ENCODE measurements around the gene FFAR3. TPM values are rescaled to one million over a fixed set of nuclear protein-coding genes. Genes with fewer than 3 reads are reported as not detected.
A peak's percentile ranks its signal among the peaks of the same experiment; 100 is the strongest.

Gene FFAR3
- total and polyA plus RNA-seq, 2 of the 13 experiments (the other 11 are each of a cell fraction or from before 2014, with no cell fraction given), result not detected

- TF ChIP-seq POLR2G (IDR thresholded peaks at IDR 0.05; ENCODE audit: low read depth, low read length) (no peak), ZNF432 (CRISPR knock-in tag; IDR thresholded peaks at IDR 0.05; ENCODE audit: borderline replicate concordance) (no peak), AKAP8 (CRISPR knock-in tag; IDR thresholded peaks at IDR 0.05) (no peak), BHLHE40 (IDR thresholded peaks at IDR 0.05; ENCODE audit: low read length) (no peak), JDP2 (CRISPR knock-in tag; IDR thresholded peaks at IDR 0.05; ENCODE audit: borderline replicate concordance) (no peak), ZNF142 (CRISPR knock-in tag; IDR thresholded peaks at IDR 0.05) (no peak), MAFF (IDR thresholded peaks at IDR 0.05; ENCODE audit: low read depth, low read length) (no peak), TBL1XR1 (IDR thresholded peaks at IDR 0.05; ENCODE audit: borderline replicate concordance, low read length, partially characterized antibody) (no peak)
Observed at GRCh38 chr19:35398570-35398969, 40.3 kb downstream of the FFAR3 start (continued).

GRCh38 chr19:35399231-35399630 lies 41.0 kb downstream of the FFAR3 start:
- Histone ChIP-seq H3K27me3 (ENCODE audit: control insufficient read depth in 1 of 2, insufficient read depth in 2 of 2, low read length in 2 of 2) (peaks cover 2 to 3% of the 10 kb centered on the region in 2 experiments; a peak in 2 of 5 replicates), H3K9ac (ENCODE audit: insufficient read depth, low read depth, low read length) (no peak overlapping the region), H2AFZ (ENCODE audit: low read length) (peak overlapping the region; percentile 11), H4K20me1 (ENCODE audit: insufficient read depth, low read length) (no peaks in the 10 kb centered on the region), H3K36me3 (replicated peaks in 1 of 2; ENCODE audit: control insufficient read depth in 1 of 2, insufficient read depth in 2 of 2, low read length in 2 of 2) (no peaks in the 10 kb centered on the region), H3K9me3 (ENCODE audit: low read length) (no peaks in the 10 kb centered on the region), H3K4me3 (replicated peaks in 1 of 3; ENCODE audit: insufficient read depth in 1 of 3, low read depth in 2 of 3, low read length in 3 of 3) (no peak overlapping the region), H3K27ac (ENCODE audit: extremely low read length, insufficient read depth, low read length) (no peak overlapping the region), H3K4me2 (ENCODE audit: low read depth, low read length) (no peak overlapping the region), H3K79me2 (ENCODE audit: insufficient read depth, low read length) (no peaks in the 10 kb centered on the region), H3K4me1 (ENCODE audit: insufficient read depth, low read length) (peaks cover 43% of the 10 kb centered on the region)
- ATAC-seq, result no peak
- in situ Hi-C loops (cut with HindIII; ENCODE audit: extremely low pct_ligation_motif_present, low pct_unique_long_range_greater_than_20kb) (no loop called here), intact Hi-C loops (cut with micrococcal nuclease; ENCODE audit: unreplicated experiment) (loop anchor here (5.0 kb wide), 1 partner anchor 47 kb away; no protein-coding TSS in a partner anchor)
- FAIRE-seq, result no peak
- ChIA-PET CTCF (ENCODE audit: low intra/inter-chr PET ratio, low total read pairs) (no interaction called here), POLR2A (no interaction called here)
- 33% methylated on average over 4 of the region's 4 CpGs for WGBS (ENCODE audit: low lambda C conversion rate)
- DNase-seq (ENCODE audit: low spot score), result no peak
- no TSS peak for BruUV-seq (replicated peaks)
- TF ChIP-seq SRSF4 (IDR thresholded peaks at IDR 0.05; ENCODE audit: low read depth, low read length, poor library complexity, severe bottlenecking), result no peak
- no peak for TF ChIP-seq ZNF780A (CRISPR knock-in tag; IDR thresholded peaks at IDR 0.05)
- TF ChIP-seq ZNF564 (CRISPR knock-in tag; IDR thresholded peaks at IDR 0.05), result no peak
- TF ChIP-seq ZNF513 (CRISPR knock-in tag; conservative IDR thresholded peaks at IDR 0.05), result no peak
- TF ChIP-seq ZBTB25 (CRISPR knock-in tag; IDR thresholded peaks at IDR 0.05), result no peak
- TF ChIP-seq BCL6 (CRISPR knock-in tag; IDR thresholded peaks at IDR 0.05), result no peak
- TF ChIP-seq CBX5 (CRISPR knock-in tag; IDR thresholded peaks at IDR 0.05; ENCODE audit: borderline replicate concordance), result no peak
